Measurements from ENCODE around the gene EVI5.
"Not testable (repeated sequence)": the region's sequence is repeated elsewhere in the genome, so short reads cannot be mapped to it uniquely, and the experiment has no call there.

Gene EVI5

DNA sequence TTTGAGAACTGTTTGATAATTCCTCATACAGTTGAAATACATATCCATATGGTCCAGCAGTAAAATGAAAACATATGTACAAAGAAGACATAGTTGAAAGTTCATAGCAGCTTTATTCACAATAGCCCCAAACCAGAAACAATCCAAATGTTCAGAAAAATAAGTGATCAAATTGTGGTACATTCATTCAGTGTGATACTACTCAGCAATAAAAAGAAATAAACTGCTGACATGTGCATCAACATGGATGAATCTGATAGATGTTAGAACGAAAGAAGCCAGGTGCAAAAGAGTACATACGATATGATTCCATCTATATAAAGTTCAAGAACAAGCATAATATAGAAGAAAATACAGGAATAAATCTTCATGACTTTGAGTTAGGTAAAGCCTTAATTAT is 77.2 kb downstream of the EVI5 start:
- H3K27ac Mint-ChIP-seq: no peak overlapping the region
- no peaks in the 10 kb centered on the region for H3K36me3 Mint-ChIP-seq (ENCODE audit: low read depth)
- no peaks in the 10 kb centered on the region for H3K9me3 Mint-ChIP-seq
- no peak overlapping the region for H3K4me3 Mint-ChIP-seq
- H3K4me1 Mint-ChIP-seq (ENCODE audit: low read depth): no peaks in the 10 kb centered on the region
- DNase-seq: no peak
- peaks cover 2% of the 10 kb centered on the region for H3K27me3 Mint-ChIP-seq

GRCh38 chr1:92707292-92707691 is 77.6 kb downstream of the EVI5 start:
- no peak for DNase-seq
- H3K4me3 Mint-ChIP-seq: no peak overlapping the region
- peaks cover 2% of the 10 kb centered on the region for H3K27me3 Mint-ChIP-seq
- no peaks in the 10 kb centered on the region for H3K9me3 Mint-ChIP-seq
- no peaks in the 10 kb centered on the region for H3K4me1 Mint-ChIP-seq (ENCODE audit: low read depth)
- H3K27ac Mint-ChIP-seq: no peak overlapping the region
- H3K36me3 Mint-ChIP-seq (ENCODE audit: low read depth): no peaks in the 10 kb centered on the region

DNA sequence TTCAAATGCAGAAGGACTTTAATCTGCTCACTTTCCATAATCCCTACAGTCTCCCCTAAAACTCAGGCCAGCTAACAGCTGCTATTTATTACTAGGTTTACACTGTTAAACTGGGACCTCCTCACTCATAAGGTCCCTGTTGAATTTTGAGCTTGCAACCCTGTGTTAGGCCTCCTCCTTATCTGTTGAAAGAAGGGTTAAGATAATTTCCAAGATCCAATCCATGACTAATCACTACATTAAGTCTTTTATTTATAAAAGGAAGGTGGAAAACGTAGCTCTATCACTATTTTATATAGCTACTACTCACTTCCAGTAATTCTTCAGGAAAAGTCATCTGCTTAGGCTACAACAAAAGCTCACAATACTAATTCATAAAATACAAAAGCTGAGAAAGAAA is 79.5 kb downstream of the EVI5 start:
- H3K27ac Mint-ChIP-seq: no peak overlapping the region
- peaks cover 2% of the 10 kb centered on the region for H3K27me3 Mint-ChIP-seq
- H3K4me1 Mint-ChIP-seq (ENCODE audit: low read depth): no peaks in the 10 kb centered on the region
- H3K36me3 Mint-ChIP-seq (ENCODE audit: low read depth): no peaks in the 10 kb centered on the region
- DNase-seq: no peak
- H3K9me3 Mint-ChIP-seq: no peaks in the 10 kb centered on the region
- H3K4me3 Mint-ChIP-seq: no peak overlapping the region

DNA sequence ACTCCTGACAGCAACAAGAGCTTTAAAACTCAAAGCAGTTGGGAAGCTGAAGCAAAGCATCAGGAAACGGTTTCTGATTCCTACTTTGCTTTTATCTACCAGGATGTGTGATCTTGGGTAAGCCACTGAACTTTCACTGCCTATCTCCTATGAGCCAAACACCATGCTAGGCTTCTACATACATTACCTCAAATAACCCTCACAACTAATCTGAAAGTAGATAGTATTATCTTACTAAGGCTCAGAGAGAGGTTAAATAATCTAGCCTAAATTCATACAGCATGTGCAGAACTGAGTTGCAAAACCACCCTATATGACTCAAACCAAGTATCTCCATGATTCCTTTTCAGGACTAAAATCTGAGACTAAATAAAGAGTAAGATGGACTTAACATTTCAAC is 83.8 kb downstream of the EVI5 start:
- Mint-ChIP-seq H3K9me3 (no peaks in the 10 kb centered on the region), H3K27me3 (peaks cover 2% of the 10 kb centered on the region), H3K4me1 (ENCODE audit: low read depth) (no peaks in the 10 kb centered on the region), H3K36me3 (ENCODE audit: low read depth) (no peaks in the 10 kb centered on the region), H3K27ac (no peak overlapping the region), H3K4me3 (no peak overlapping the region)
- no peak for DNase-seq

GRCh38 chr1:92698932-92699331 is 86.0 kb downstream of the EVI5 start:
- Mint-ChIP-seq H3K27ac (no peak overlapping the region), H3K9me3 (no peaks in the 10 kb centered on the region), H3K4me3 (no peak overlapping the region), H3K36me3 (ENCODE audit: low read depth) (no peaks in the 10 kb centered on the region), H3K27me3 (no peaks in the 10 kb centered on the region), H3K4me1 (ENCODE audit: low read depth) (no peaks in the 10 kb centered on the region)
- no peak for DNase-seq

DNA sequence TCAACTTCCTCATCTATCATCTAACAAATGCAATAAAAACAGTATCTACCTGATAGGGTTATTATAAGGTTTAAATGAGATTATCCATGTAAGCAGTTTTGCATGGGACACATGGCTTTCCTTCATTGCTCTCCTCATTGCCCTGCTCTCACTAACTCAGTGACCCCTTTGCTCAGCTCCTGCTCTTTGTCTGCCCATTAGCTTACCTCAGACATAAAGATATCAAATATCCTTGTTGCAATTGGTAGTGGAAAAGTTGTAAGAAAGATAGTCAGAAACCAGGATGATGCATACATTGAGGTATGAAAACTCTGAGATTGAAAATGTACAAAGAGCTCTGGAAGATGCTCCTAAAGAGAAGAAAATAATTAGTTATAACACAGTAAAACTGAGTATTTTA is 89.8 kb downstream of the EVI5 start:
- Mint-ChIP-seq H3K9me3 (no peaks in the 10 kb centered on the region), H3K27ac (no peak overlapping the region), H3K4me3 (no peak overlapping the region), H3K4me1 (ENCODE audit: low read depth) (peaks cover 6% of the 10 kb centered on the region), H3K36me3 (ENCODE audit: low read depth) (no peaks in the 10 kb centered on the region), H3K27me3 (no peaks in the 10 kb centered on the region)
- DNase-seq: no peak

GRCh38 chr1:92691925-92692324 is 93.0 kb downstream of the EVI5 start:
- H3K27ac Mint-ChIP-seq: no peak overlapping the region
- no peak for DNase-seq
- no peaks in the 10 kb centered on the region for H3K9me3 Mint-ChIP-seq
- H3K36me3 Mint-ChIP-seq (ENCODE audit: low read depth): no peaks in the 10 kb centered on the region
- no peak overlapping the region for H3K4me3 Mint-ChIP-seq
- H3K4me1 Mint-ChIP-seq (ENCODE audit: low read depth): peaks cover 6% of the 10 kb centered on the region
- no peaks in the 10 kb centered on the region for H3K27me3 Mint-ChIP-seq

GRCh38 chr1:92690212-92690906 is 94.5 kb downstream of the EVI5 start:
- Mint-ChIP-seq H3K27me3 (no peaks in the 10 kb centered on the region), H3K4me1 (ENCODE audit: low read depth) (peaks cover 6% of the 10 kb centered on the region), H3K4me3 (no peak overlapping the region), H3K9me3 (peaks cover 2% of the 10 kb centered on the region), H3K36me3 (ENCODE audit: low read depth) (peaks cover 1% of the 10 kb centered on the region), H3K27ac (no peak overlapping the region)
- DNase-seq: no peak

DNA sequence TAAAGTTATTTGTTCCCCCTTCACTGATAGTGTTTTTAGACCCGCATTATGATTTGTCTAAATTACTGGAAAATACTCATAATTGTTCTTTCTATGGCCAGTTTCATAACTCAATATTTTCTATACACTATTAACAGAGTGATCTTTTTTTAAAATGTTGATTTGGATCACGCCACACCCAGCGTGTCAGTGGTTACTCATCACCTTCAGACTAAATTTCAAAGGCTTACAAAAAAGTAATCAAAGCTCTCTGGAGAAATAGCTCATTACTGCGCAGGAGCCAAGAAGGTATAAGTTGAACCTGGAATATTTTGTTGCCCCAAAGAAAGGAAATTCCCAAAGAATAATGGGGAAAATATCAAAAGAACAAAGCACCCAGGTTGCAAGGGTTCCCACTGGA is 104.9 kb downstream of the EVI5 start:
- Mint-ChIP-seq H3K36me3 (ENCODE audit: low read depth) (no peaks in the 10 kb centered on the region), H3K4me1 (ENCODE audit: low read depth) (no peaks in the 10 kb centered on the region), H3K9me3 (no peaks in the 10 kb centered on the region), H3K27ac (no peak overlapping the region), H3K4me3 (no peak overlapping the region), H3K27me3 (no peaks in the 10 kb centered on the region)
- DNase-seq: no peak

DNA sequence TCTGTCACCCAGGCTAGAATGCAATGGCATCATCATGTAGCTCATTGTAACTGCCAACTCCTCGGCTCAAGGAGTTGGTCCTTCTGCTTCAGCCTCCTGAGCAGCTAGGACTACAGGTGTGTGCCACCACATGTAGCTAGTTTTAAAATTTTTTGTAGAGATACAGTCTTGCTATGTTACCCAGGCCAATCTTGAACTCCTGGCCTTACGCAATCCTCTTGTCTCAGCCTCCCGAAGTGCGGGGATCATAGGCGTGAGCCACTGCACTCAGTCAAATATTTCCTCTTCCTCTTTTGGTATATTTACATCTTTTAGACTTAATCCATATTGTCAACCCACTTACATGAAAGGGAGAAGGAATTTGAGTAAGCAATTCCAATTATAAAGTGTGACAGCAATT is 121.1 kb downstream of the EVI5 start:
- H3K27ac Mint-ChIP-seq: no peak overlapping the region
- no peaks in the 10 kb centered on the region for H3K9me3 Mint-ChIP-seq
- H3K36me3 Mint-ChIP-seq (ENCODE audit: low read depth): no peaks in the 10 kb centered on the region
- H3K4me1 Mint-ChIP-seq (ENCODE audit: low read depth): no peaks in the 10 kb centered on the region
- no peak for DNase-seq
- no peaks in the 10 kb centered on the region for H3K27me3 Mint-ChIP-seq
- no peak overlapping the region for H3K4me3 Mint-ChIP-seq

- Mint-ChIP-seq H3K4me1 (ENCODE audit: low read depth) (no peaks in the 10 kb centered on the region), H3K4me3 (no peak overlapping the region), H3K27ac (no peak overlapping the region), H3K36me3 (ENCODE audit: low read depth) (peaks cover 2% of the 10 kb centered on the region), H3K27me3 (peaks cover 3% of the 10 kb centered on the region), H3K9me3 (no peaks in the 10 kb centered on the region)
- DNase-seq: no peak
Measured at GRCh38 chr1:92662048-92662447, 122.9 kb downstream of the EVI5 start.

DNA sequence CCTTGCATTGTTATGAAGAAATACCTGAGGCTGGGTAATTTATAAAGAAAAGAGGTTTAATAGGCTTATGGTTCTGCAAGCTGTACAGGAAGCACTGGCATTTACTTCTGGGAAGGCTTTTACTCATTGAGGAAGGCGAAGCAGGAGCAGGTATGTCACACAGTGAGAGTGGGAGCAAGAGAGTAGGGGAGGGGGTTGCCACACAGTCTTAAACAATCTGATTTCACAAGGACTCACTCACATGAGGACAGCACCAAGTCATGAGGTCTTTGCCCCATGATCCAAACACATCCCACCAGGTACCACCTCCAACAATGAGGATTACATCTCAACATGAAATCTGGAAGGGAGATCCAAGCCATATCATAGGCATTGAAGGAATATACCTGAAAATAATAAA is 127.2 kb downstream of the EVI5 start:
- H3K9me3 Mint-ChIP-seq: peaks cover 26% of the 10 kb centered on the region
- peaks cover 3% of the 10 kb centered on the region for H3K27me3 Mint-ChIP-seq
- no peak overlapping the region for H3K27ac Mint-ChIP-seq
- no peak for DNase-seq
- peaks cover 6% of the 10 kb centered on the region for H3K36me3 Mint-ChIP-seq (ENCODE audit: low read depth)
- H3K4me3 Mint-ChIP-seq: no peak overlapping the region
- no peaks in the 10 kb centered on the region for H3K4me1 Mint-ChIP-seq (ENCODE audit: low read depth)

- Mint-ChIP-seq H3K9me3 (peaks cover 26% of the 10 kb centered on the region), H3K27me3 (peaks cover 5% of the 10 kb centered on the region), H3K4me1 (ENCODE audit: low read depth) (no peaks in the 10 kb centered on the region), H3K4me3 (no peak overlapping the region), H3K36me3 (ENCODE audit: low read depth) (peaks cover 6% of the 10 kb centered on the region), H3K27ac (no peak overlapping the region)
- DNase-seq: no peak
Measured at GRCh38 chr1:92655197-92655801, 129.6 kb downstream of the EVI5 start.

- Mint-ChIP-seq H3K27me3 (peaks cover 8% of the 10 kb centered on the region), H3K27ac (no peak overlapping the region), H3K9me3 (peaks cover 26% of the 10 kb centered on the region), H3K4me1 (ENCODE audit: low read depth) (no peaks in the 10 kb centered on the region), H3K4me3 (no peak overlapping the region), H3K36me3 (ENCODE audit: low read depth) (peaks cover 6% of the 10 kb centered on the region)
- no peak for DNase-seq
Measured at GRCh38 chr1:92653605-92654381, 131.1 kb downstream of the EVI5 start.

DNA sequence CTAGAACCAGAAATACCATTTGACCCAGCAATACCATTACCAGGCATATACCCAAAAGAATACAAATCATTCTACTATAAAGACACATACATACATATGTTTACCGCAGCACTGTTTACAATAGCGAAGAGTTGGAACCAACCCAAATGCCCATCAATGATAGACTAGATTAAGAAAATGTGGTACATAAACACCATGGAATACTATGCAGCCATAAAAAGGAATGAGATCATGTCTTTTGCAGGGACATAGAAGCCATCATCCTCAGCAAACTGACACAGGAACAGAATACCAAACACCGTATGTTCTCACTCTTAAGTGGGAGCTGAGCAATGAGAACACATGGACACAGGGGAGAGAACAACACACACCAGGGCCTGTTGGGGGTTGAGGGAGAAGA is 144.2 kb downstream of the EVI5 start:
- H3K4me3 Mint-ChIP-seq; H3K36me3 Mint-ChIP-seq (ENCODE audit: low read depth); H3K27ac Mint-ChIP-seq: not testable (repeated sequence)

More for the DNA sequence above, 144.2 kb downstream of the EVI5 start:
- not testable (repeated sequence) for H3K4me1 Mint-ChIP-seq (ENCODE audit: low read depth); H3K9me3 Mint-ChIP-seq; DNase-seq; H3K27me3 Mint-ChIP-seq
